Osteoblast (primary cell): ENCODE measurements around the gene ZNF808. TPM values are rescaled to one million over a fixed set of nuclear protein-coding genes. Genes with fewer than 3 reads are reported as not detected.
A peak's percentile ranks its signal among the peaks of the same experiment; 100 is the strongest.

Experiments used
- DNase-seq: peaks from one replicate; pipeline ENCODE4 v3.0.0; 2011; ENCODE audit warnings: low spot score, mixed read lengths; ENCODE audit not compliant: insufficient read length; ENCODE audit errors: missing footprints
- H2AFZ ChIP-seq: 2 replicates; pipeline ENCODE4 v1.6.0; 2011; ENCODE audit warnings: mild to moderate bottlenecking, low read length
- H3K27ac ChIP-seq: 2 replicates; pipeline ENCODE4 v1.5.1; 2011; ENCODE audit warnings: mild to moderate bottlenecking, low read depth, low read length, moderate library complexity
- H3K27me3 ChIP-seq: 2 replicates; pipeline ENCODE4 v1.6.0; 2012; ENCODE audit warnings: mild to moderate bottlenecking, control low read depth, inconsistent platforms, low read length, moderate library complexity; ENCODE audit not compliant: insufficient read depth
- H3K36me3 ChIP-seq: 2 replicates; pipeline ENCODE4 v1.5.1; 2011; ENCODE audit warnings: mild to moderate bottlenecking, low read length, control low read depth, moderate library complexity; ENCODE audit not compliant: insufficient read depth
- H3K4me1 ChIP-seq: 2 replicates; pipeline ENCODE4 v1.5.1; 2011; ENCODE audit warnings: mild to moderate bottlenecking, low read length, control low read depth, moderate library complexity; ENCODE audit not compliant: insufficient read depth
- H3K4me2 ChIP-seq: 2 replicates; pipeline ENCODE4 v1.6.0; 2011; ENCODE audit warnings: mild to moderate bottlenecking, low read length; ENCODE audit not compliant: insufficient read depth
- H3K4me3 ChIP-seq: fragments of 200-600 bp; sonication (generic); 3 replicates; pipeline ENCODE4 v1.5.1; 2012; ENCODE audit warnings: mild to moderate bottlenecking, low read length, inconsistent platforms; ENCODE audit not compliant: insufficient read depth
- H3K79me2 ChIP-seq: 2 replicates; pipeline ENCODE4 v1.6.0; 2012; ENCODE audit warnings: mild to moderate bottlenecking, low read length, control low read depth, inconsistent platforms; ENCODE audit not compliant: insufficient read depth
- H3K9me3 ChIP-seq: 2 replicates; pipeline ENCODE4 v1.5.1; 2011; ENCODE audit warnings: low read depth, low read length, control low read depth
- H4K20me1 ChIP-seq: 2 replicates; pipeline ENCODE4 v1.6.0; 2012; ENCODE audit warnings: mild to moderate bottlenecking, low read length, control low read depth; ENCODE audit not compliant: insufficient read depth
- CTCF ChIP-seq: IDR thresholded peaks from 2 replicates; pipeline ENCODE4 v1.5.1; 2011; ENCODE audit warnings: mild to moderate bottlenecking, low read depth, low read length, moderate library complexity; ENCODE audit errors: extremely low read depth
- total RNA-seq: library from RNA; depleted of rRNA; stranded (reverse); fragments of >200 nt; gene quantifications from 2 replicates; pipeline ENCODE4 v1.2.3, GENCODE V29; 2012

Gene ZNF808
- total RNA-seq, 1 donor: 17.0 TPM

DNA sequence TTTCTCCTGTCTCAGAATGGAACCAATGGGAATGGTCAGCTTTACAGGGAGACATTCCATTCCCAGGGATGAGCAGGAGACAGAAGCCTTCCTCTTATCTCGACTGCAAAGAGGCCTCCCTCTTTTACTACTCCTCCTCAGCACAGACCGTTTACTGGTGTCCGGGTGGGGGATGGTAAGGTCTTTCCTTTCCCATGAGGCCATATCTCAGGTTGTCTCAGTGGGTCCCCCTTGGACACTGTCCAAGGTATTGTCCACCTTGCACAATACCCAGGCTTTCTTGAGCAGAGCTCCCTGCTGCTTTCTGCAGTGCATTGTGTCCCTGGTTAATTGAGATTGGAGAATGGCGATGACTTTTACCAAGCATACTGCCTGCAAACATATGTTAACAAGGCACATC is 7.5 kb upstream of the ZNF808 start:
- no peak for TF ChIP-seq CTCF
- Histone ChIP-seq H3K27me3 (no peaks in the 10 kb centered on the region), H3K36me3 (no peaks in the 10 kb centered on the region), H2AFZ (no peak overlapping the region), H3K27ac (no peak overlapping the region), H3K4me3 (no peak overlapping the region), H3K79me2 (no peaks in the 10 kb centered on the region), H4K20me1 (no peaks in the 10 kb centered on the region), H3K4me1 (no peaks in the 10 kb centered on the region), H3K9me3 (no peaks in the 10 kb centered on the region), H3K4me2 (no peak overlapping the region)
- no peak for DNase-seq

- TF ChIP-seq CTCF: no peak
- Histone ChIP-seq H3K4me2 (no peak overlapping the region), H3K79me2 (peaks cover under 1% of the 10 kb centered on the region), H3K9me3 (no peaks in the 10 kb centered on the region), H3K27me3 (no peaks in the 10 kb centered on the region), H3K4me1 (no peaks in the 10 kb centered on the region), H2AFZ (no peak overlapping the region), H3K27ac (no peak overlapping the region), H3K36me3 (no peaks in the 10 kb centered on the region), H3K4me3 (no peak overlapping the region), H4K20me1 (no peaks in the 10 kb centered on the region)
- peak; percentile 15 for DNase-seq
Observed at GRCh38 chr19:52522551-52522950, 4.9 kb upstream of the ZNF808 start.

DNA sequence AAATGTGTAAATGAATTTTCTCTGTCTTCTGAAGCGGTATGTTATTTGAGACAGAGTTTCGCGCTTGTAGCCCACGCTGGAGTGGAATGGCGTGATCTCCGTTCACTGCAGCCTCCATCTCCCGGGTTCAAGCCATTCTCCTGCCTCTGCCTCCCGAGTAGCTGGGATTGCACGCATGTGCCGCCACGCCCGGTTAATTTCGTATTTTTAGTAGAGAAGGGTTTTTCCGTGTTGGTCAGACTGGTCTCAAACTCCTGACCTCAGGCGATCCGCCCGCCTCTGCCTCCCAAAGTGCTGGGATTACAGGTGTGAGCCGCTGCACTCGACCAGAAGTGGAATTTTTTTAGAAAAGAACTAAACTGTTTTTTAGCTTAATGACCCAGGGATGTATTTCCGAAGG is 3.4 kb upstream of the ZNF808 start:
- no peaks in the 10 kb centered on the region for H3K27me3 ChIP-seq
- H4K20me1 ChIP-seq: no peaks in the 10 kb centered on the region
- no peaks in the 10 kb centered on the region for H3K36me3 ChIP-seq
- no peaks in the 10 kb centered on the region for H3K9me3 ChIP-seq
- no peak overlapping the region for H3K4me2 ChIP-seq
- DNase-seq: no peak
- peaks cover 16% of the 10 kb centered on the region for H3K79me2 ChIP-seq
- H3K4me3 ChIP-seq: no peak overlapping the region
- no peak for TF ChIP-seq CTCF
- no peak overlapping the region for H3K27ac ChIP-seq
- H2AFZ ChIP-seq: no peak overlapping the region
- no peaks in the 10 kb centered on the region for H3K4me1 ChIP-seq

- Histone ChIP-seq H3K27ac (peak overlapping the region; percentile 84), H3K27me3 (no peaks in the 10 kb centered on the region), H3K36me3 (peaks cover 1% of the 10 kb centered on the region), H3K9me3 (no peaks in the 10 kb centered on the region), H3K4me3 (peak overlapping the region; percentile 97), H3K4me2 (peak overlapping the region; percentile 86), H2AFZ (peak overlapping the region; percentile 98), H3K79me2 (peaks cover 24% of the 10 kb centered on the region), H3K4me1 (no peaks in the 10 kb centered on the region), H4K20me1 (no peaks in the 10 kb centered on the region)
- no peak for DNase-seq
- TF ChIP-seq CTCF: no peak
Observed at GRCh38 chr19:52527956-52528351, 486 bp downstream of the ZNF808 start.
